ENCODE measurements around the gene ZFP2. TPM values are rescaled to one million over a fixed set of nuclear protein-coding genes. Genes with fewer than 3 reads are reported as not detected.

Gene ZFP2
- total and polyA plus RNA-seq, 2 of the 13 experiments (the other 11 are each of a cell fraction or from before 2014, with no cell fraction given), result 0.27 to 0.42 TPM

DNA sequence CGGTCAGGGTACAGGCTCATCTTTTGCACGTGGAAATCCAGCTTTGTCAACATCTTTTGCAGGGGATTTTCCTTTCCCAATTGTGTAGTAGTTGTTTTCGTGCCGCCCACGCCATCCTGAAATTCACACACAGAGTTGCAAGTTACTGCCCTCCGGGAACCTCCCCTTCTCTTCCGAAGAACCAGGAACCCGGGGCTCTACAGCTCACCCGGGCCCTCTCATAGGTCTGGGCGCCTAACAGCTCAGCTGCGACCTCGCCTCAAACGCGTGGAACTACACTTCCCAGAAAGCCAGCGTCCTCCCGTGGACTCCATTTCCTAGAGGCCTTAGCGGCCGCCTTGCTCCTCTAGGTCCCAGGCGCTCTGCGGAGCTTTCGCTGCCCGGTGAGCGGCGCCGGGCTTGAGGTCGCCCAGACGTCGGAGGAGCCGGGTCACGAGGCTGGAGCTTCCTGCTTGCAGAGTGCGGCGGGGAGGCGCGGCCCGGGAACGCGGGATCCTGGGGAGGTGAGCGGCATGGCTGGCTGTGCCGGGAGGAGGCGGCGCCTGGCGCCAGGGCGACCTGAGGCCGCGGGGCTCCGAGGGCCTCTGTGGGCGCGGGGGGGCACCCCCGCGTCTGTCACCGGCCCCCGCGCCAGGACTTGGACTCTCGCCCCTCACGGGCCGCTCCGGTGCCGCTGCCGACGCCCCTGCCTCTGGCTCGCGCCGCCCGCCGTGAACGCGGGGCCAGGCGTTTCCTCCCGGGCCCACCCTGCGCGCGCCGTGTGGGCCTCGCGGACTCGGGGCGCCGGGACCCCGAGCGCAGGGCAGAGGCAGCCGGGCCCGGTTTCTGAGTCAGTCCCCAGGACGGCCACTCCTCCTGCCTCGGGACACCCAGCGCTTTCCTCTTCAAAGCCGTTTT lies 35.8 kb upstream of the ZFP2 start, which contains the start of gene ZNF354B (continued):
- TF ChIP-seq, protein P1, sequence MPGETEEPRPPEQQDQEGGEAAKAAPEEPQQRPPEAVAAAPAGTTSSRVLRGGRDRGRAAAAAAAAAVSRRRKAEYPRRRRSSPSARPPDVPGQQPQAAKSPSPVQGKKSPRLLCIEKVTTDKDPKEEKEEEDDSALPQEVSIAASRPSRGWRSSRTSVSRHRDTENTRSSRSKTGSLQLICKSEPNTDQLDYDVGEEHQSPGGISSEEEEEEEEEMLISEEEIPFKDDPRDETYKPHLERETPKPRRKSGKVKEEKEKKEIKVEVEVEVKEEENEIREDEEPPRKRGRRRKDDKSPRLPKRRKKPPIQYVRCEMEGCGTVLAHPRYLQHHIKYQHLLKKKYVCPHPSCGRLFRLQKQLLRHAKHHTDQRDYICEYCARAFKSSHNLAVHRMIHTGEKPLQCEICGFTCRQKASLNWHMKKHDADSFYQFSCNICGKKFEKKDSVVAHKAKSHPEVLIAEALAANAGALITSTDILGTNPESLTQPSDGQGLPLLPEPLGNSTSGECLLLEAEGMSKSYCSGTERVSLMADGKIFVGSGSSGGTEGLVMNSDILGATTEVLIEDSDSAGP (CRISPR knock-in tag; IDR thresholded peaks at IDR 0.05; ENCODE audit: borderline replicate concordance), result peak; percentile 61; the same call in 1 of the 2 replicates
- TF ChIP-seq NFIB (CRISPR knock-in tag; IDR thresholded peaks at IDR 0.05; ENCODE audit: borderline replicate concordance) (no peak), ZFP90 (CRISPR knock-in tag; IDR thresholded peaks at IDR 0.05; ENCODE audit: borderline replicate concordance) (peak; percentile 83), ZNF12 (CRISPR knock-in tag; IDR thresholded peaks at IDR 0.05) (no peak), CEBPB (IDR thresholded peaks at IDR 0.05; ENCODE audit: borderline replicate concordance, low read depth, low read length) (no peak), ARNT2 (CRISPR knock-in tag; IDR thresholded peaks at IDR 0.05; ENCODE audit: low read depth) (peak; percentile 86), MEF2D (CRISPR knock-in tag; IDR thresholded peaks at IDR 0.05) (peak; percentile 56; the same call in 1 of the 2 replicates), ASH2L (IDR thresholded peaks at IDR 0.05; ENCODE audit: insufficient read length, low read depth, low read length) (peak; percentile 75), TCF7L2 (IDR thresholded peaks at IDR 0.05; ENCODE audit: low read depth, low read length) (no peak), ZNF556 (CRISPR knock-in tag; IDR thresholded peaks at IDR 0.05; ENCODE audit: borderline replicate concordance) (peak; percentile 79; the same call in 1 of the 2 replicates), TRIM24 (CRISPR knock-in tag; IDR thresholded peaks at IDR 0.05) (no peak), RCOR2 (CRISPR knock-in tag; IDR thresholded peaks at IDR 0.05) (no peak), ZNF207 (IDR thresholded peaks at IDR 0.05; ENCODE audit: borderline replicate concordance) (no peak), DMAP1 (CRISPR knock-in tag; IDR thresholded peaks at IDR 0.05) (peak; percentile 82)
- TF ChIP-seq, protein P2, sequence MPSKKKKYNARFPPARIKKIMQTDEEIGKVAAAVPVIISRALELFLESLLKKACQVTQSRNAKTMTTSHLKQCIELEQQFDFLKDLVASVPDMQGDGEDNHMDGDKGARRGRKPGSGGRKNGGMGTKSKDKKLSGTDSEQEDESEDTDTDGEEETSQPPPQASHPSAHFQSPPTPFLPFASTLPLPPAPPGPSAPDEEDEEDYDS (CRISPR knock-in tag; IDR thresholded peaks at IDR 0.05), result peak; percentile 57; the same call in 1 of the 2 replicates
- TF ChIP-seq, protein P3, sequence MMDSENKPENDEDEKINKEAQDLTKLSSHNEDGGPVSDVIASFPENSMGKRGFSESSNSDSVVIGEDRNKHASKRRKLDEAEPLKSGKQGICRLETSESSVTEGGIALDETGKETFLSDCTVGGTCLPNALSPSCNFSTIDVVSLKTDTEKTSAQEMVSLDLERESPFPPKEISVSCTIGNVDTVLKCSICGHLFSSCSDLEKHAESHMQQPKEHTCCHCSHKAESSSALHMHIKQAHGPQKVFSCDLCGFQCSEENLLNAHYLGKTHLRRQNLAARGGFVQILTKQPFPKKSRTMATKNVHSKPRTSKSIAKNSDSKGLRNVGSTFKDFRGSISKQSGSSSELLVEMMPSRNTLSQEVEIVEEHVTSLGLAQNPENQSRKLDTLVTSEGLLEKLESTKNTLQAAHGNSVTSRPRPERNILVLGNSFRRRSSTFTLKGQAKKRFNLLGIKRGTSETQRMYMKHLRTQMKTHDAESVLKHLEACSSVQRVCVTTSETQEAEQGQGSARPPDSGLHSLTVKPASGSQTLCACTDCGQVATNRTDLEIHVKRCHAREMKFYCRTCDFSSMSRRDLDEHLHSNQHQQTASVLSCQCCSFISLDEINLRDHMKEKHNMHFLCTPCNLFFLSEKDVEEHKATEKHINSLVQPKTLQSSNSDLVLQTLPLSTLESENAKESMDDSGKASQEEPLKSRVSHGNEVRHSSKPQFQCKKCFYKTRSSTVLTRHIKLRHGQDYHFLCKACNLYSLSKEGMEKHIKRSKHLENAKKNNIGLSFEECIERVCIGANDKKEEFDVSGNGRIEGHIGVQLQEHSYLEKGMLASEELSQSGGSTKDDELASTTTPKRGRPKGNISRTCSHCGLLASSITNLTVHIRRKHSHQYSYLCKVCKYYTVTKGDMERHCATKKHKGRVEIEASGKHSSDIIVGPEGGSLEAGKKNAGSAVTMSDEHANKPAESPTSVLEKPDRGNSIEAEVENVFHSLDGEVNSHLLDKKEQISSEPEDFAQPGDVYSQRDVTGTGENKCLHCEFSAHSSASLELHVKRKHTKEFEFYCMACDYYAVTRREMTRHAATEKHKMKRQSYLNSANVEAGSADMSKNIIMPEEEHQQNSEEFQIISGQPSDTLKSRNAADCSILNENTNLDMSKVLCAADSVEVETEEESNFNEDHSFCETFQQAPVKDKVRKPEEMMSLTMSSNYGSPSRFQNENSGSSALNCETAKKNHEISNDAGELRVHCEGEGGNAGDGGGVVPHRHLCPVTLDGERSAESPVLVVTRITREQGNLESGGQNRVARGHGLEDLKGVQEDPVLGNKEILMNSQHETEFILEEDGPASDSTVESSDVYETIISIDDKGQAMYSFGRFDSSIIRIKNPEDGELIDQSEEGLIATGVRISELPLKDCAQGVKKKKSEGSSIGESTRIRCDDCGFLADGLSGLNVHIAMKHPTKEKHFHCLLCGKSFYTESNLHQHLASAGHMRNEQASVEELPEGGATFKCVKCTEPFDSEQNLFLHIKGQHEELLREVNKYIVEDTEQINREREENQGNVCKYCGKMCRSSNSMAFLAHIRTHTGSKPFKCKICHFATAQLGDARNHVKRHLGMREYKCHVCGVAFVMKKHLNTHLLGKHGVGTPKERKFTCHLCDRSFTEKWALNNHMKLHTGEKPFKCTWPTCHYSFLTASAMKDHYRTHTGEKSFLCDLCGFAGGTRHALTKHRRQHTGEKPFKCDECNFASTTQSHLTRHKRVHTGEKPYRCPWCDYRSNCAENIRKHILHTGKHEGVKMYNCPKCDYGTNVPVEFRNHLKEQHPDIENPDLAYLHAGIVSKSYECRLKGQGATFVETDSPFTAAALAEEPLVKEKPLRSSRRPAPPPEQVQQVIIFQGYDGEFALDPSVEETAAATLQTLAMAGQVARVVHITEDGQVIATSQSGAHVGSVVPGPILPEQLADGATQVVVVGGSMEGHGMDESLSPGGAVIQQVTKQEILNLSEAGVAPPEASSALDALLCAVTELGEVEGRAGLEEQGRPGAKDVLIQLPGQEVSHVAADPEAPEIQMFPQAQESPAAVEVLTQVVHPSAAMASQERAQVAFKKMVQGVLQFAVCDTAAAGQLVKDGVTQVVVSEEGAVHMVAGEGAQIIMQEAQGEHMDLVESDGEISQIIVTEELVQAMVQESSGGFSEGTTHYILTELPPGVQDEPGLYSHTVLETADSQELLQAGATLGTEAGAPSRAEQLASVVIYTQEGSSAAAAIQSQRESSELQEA (CRISPR knock-in tag; IDR thresholded peaks at IDR 0.05; ENCODE audit: not compliant biosample characterization), result no peak
